ENCODE measurements around the gene KLHL25. TPM values are rescaled to one million over a fixed set of nuclear protein-coding genes. Genes with fewer than 3 reads are reported as not detected.

The KLHL25 gene
- total RNA-seq, 1 donor from 2014 or later: 5.2 TPM

DNA sequence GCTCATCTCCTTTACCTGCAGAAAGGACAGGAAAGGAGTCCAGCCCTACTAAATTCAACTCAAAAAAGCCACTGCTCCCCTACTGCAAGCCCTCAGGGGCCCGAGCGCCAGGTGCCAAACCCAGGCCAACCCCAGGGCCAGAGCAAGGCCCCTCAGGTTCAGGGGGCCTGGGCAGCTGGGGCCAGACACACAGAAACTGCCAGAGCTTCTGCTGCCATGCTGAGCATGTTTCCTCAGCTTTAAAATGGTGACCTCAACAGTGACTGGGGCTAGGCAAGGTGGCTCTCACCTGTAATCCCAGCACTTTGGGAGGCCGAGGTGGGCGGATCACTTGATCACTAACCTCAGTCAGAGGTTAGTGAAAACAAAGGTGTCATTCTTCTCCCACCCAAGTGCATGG is 38.8 kb downstream of the KLHL25 start:
- Histone ChIP-seq H3K4me1 (ENCODE audit: control insufficient read depth in 3 of 3, insufficient read depth in 3 of 3, low read length in 3 of 3) (peaks cover 28 to 38% (median 32%) of the 10 kb centered on the region in 3 donors), H3K27me3 (ENCODE audit: control insufficient read depth in 3 of 3, insufficient read depth in 3 of 3, low read length in 3 of 3) (no peaks in the 10 kb centered on the region), H3K27ac (ENCODE audit: low read depth, low read length) (no peak overlapping the region), H3K4me3 (ENCODE audit: low read length in 3 of 3) (no peak overlapping the region), H3K36me3 (ENCODE audit: control insufficient read depth in 3 of 3, insufficient read depth in 3 of 3, low read length in 3 of 3) (peaks cover 9 to 14% (median 13%) of the 10 kb centered on the region in 3 donors), H3K9ac (ENCODE audit: low read depth in 1 of 3, low read length in 3 of 3) (peak overlapping the region in 1 of 3 donors; percentile 16), H3K9me3 (ENCODE audit: control insufficient read depth in 3 of 3, low read length in 3 of 3) (no peaks in the 10 kb centered on the region)

GRCh38 chr15:85755471-85755870 is 39.3 kb downstream of the KLHL25 start:
- Histone ChIP-seq H3K9me3 (ENCODE audit: control insufficient read depth in 3 of 3, low read length in 3 of 3) (no peaks in the 10 kb centered on the region), H3K4me1 (ENCODE audit: control insufficient read depth in 3 of 3, insufficient read depth in 3 of 3, low read length in 3 of 3) (peaks cover 32 to 43% (median 36%) of the 10 kb centered on the region in 3 donors), H3K27me3 (ENCODE audit: control insufficient read depth in 3 of 3, insufficient read depth in 3 of 3, low read length in 3 of 3) (no peaks in the 10 kb centered on the region), H3K27ac (ENCODE audit: low read depth, low read length) (no peak overlapping the region), H3K4me3 (ENCODE audit: low read length in 3 of 3) (no peak overlapping the region), H3K9ac (ENCODE audit: low read depth in 1 of 3, low read length in 3 of 3) (peak overlapping the region in 1 of 3 donors; percentile 16), H3K36me3 (ENCODE audit: control insufficient read depth in 3 of 3, insufficient read depth in 3 of 3, low read length in 3 of 3) (peaks cover 9 to 13% (median 12%) of the 10 kb centered on the region in 3 donors)

DNA sequence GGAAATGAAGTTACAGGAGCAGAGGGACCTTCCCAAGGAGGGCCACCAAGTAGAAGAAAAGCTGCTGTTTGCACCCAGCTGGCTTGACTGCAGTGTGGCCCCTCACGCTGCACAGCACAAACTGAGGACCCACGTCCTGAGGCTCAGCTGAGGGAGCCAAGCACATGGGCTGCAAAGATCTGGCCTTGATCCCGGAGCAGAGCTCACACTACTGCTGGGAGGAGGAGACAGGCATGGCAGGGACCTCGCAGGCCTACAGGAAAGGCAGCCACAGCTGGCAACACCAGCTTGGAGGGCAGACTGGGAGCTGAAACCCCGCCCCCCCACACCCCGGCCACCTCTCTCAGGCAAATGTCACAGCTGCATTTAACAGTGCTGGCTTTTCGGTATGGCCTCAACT is 39.7 kb downstream of the KLHL25 start:
- no peak overlapping the region for H3K27ac ChIP-seq (ENCODE audit: low read depth, low read length)
- H3K9me3 ChIP-seq (ENCODE audit: control insufficient read depth in 3 of 3, low read length in 3 of 3): no peaks in the 10 kb centered on the region
- H3K4me1 ChIP-seq (ENCODE audit: control insufficient read depth in 3 of 3, insufficient read depth in 3 of 3, low read length in 3 of 3): peaks cover 37 to 48% (median 40%) of the 10 kb centered on the region in 3 donors
- H3K27me3 ChIP-seq (ENCODE audit: control insufficient read depth in 3 of 3, insufficient read depth in 3 of 3, low read length in 3 of 3): no peaks in the 10 kb centered on the region
- H3K36me3 ChIP-seq (ENCODE audit: control insufficient read depth in 3 of 3, insufficient read depth in 3 of 3, low read length in 3 of 3): peaks cover 9 to 13% (median 9%) of the 10 kb centered on the region in 3 donors
- H3K9ac ChIP-seq (ENCODE audit: low read depth in 1 of 3, low read length in 3 of 3): no peak overlapping the region
- no peak overlapping the region for H3K4me3 ChIP-seq (ENCODE audit: low read length in 3 of 3)

DNA sequence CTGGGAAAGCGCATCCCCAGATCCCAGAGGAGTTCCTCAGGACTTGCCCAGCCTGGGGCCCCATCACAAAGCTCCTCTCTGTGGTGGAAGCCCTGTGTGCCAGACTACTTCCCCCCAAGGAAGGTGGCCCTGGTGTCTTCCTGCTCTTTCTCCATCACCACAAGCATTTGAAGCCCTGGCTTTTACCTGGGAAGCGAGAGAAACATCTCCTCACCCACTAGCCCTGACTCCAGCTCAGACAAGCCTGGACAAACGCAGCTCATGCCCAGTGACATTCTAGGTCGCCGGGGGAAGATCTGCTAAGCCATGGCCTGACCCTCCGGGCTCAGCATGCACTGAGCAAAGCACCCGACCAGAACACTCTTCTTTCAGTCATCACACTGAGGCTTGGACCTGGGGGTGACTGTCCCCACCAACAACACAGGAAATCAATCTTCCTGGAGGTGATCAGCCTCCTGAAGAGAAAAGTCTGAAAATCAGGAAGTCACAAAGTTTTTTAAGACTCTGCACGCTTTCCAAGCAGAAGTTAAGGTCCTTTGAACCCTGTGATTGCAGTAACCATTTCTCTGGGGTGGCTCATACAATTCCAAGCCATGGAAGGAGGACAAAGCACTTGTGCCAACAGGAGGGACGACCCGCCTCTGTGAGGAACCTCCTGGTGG is 40.8 kb downstream of the KLHL25 start:
- Histone ChIP-seq H3K9me3 (ENCODE audit: control insufficient read depth in 3 of 3, low read length in 3 of 3) (no peaks in the 10 kb centered on the region), H3K4me1 (ENCODE audit: control insufficient read depth in 3 of 3, insufficient read depth in 3 of 3, low read length in 3 of 3) (peaks cover 46 to 52% (median 49%) of the 10 kb centered on the region in 3 donors), H3K27ac (ENCODE audit: low read depth, low read length) (no peak overlapping the region), H3K27me3 (ENCODE audit: control insufficient read depth in 3 of 3, insufficient read depth in 3 of 3, low read length in 3 of 3) (no peaks in the 10 kb centered on the region), H3K4me3 (ENCODE audit: low read length in 3 of 3) (no peak overlapping the region), H3K36me3 (ENCODE audit: control insufficient read depth in 3 of 3, insufficient read depth in 3 of 3, low read length in 3 of 3) (peaks cover 5 to 9% (median 9%) of the 10 kb centered on the region in 3 donors), H3K9ac (ENCODE audit: low read depth in 1 of 3, low read length in 3 of 3) (no peak overlapping the region)

DNA sequence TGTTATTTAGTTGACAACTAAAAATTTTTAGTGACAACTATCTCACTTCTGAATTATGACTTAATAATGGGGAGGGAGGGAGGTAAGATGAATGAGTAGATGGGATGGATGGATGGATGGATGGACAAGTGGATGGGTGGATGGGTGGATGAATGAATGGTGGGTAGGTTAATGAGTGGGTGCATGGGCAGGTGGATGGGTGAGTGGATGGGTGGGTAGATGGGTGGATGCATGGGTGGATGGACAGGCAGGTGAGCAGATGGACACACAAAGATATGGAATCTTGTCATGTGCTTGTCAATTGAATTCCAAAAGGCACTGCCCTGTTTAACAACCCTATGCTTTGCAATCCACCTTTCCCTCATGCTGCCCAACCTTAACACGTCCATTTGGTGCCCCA is 41.5 kb downstream of the KLHL25 start:
- Histone ChIP-seq H3K27ac (ENCODE audit: low read depth, low read length) (no peak overlapping the region), H3K4me3 (ENCODE audit: low read length in 3 of 3) (no peak overlapping the region), H3K9me3 (ENCODE audit: control insufficient read depth in 3 of 3, low read length in 3 of 3) (no peaks in the 10 kb centered on the region), H3K36me3 (ENCODE audit: control insufficient read depth in 3 of 3, insufficient read depth in 3 of 3, low read length in 3 of 3) (peaks cover 6 to 13% (median 10%) of the 10 kb centered on the region in 3 donors), H3K9ac (ENCODE audit: low read depth in 1 of 3, low read length in 3 of 3) (no peak overlapping the region), H3K4me1 (ENCODE audit: control insufficient read depth in 3 of 3, insufficient read depth in 3 of 3, low read length in 3 of 3) (peaks cover 51 to 59% (median 55%) of the 10 kb centered on the region in 3 donors), H3K27me3 (ENCODE audit: control insufficient read depth in 3 of 3, insufficient read depth in 3 of 3, low read length in 3 of 3) (no peaks in the 10 kb centered on the region)

DNA sequence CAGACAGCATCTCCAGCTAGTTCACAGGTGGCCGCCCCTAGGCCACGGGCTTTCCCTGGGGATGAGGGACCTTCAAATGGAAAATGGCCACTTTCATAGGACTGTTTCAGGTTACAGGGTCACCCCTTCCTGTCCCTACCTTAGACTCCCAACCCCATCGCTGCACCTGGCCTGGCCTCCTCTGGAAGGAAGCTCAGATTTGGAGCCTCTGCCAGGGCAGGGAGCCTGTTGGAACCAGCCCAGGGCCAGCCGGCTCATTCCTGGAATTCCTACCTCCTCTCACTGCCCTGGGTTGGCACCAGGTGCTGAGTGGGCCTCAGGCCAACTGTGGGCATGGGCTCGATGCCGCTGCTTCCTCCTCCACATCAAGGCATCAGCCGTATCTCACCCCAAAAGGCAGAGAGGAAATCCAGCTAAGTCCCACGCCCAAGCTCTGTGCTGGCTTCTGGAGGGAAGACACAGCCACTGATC is 42.2 kb downstream of the KLHL25 start:
- Histone ChIP-seq H3K9ac (ENCODE audit: low read depth in 1 of 3, low read length in 3 of 3) (no peak overlapping the region), H3K9me3 (ENCODE audit: control insufficient read depth in 3 of 3, low read length in 3 of 3) (no peaks in the 10 kb centered on the region), H3K27ac (ENCODE audit: low read depth, low read length) (no peak overlapping the region), H3K4me3 (ENCODE audit: low read length in 3 of 3) (no peak overlapping the region), H3K4me1 (ENCODE audit: control insufficient read depth in 3 of 3, insufficient read depth in 3 of 3, low read length in 3 of 3) (peaks cover 53 to 58% (median 57%) of the 10 kb centered on the region in 3 donors), H3K36me3 (ENCODE audit: control insufficient read depth in 3 of 3, insufficient read depth in 3 of 3, low read length in 3 of 3) (peaks cover 11 to 14% (median 11%) of the 10 kb centered on the region in 3 donors), H3K27me3 (ENCODE audit: control insufficient read depth in 3 of 3, insufficient read depth in 3 of 3, low read length in 3 of 3) (no peaks in the 10 kb centered on the region)

DNA sequence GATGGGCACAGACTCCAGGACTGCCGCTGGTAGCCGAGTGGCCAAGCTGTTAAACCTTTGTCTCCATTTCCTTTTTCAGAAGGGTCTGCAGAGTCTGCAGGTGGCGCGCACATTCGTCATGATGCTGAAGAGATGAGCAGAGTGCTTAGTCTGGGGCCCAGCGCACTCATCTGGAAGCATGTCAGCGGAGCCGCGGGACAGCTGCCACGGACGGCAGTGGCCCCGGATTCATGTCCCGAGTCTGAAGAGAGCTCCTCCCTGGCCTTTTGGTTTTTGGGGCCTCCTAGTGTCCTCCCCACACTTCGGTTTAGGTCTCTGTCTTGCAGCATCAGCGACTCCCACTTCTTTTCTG is 42.6 kb downstream of the KLHL25 start:
- Histone ChIP-seq H3K9ac (ENCODE audit: low read depth in 1 of 3, low read length in 3 of 3) (no peak overlapping the region), H3K27me3 (ENCODE audit: control insufficient read depth in 3 of 3, insufficient read depth in 3 of 3, low read length in 3 of 3) (no peaks in the 10 kb centered on the region), H3K36me3 (ENCODE audit: control insufficient read depth in 3 of 3, insufficient read depth in 3 of 3, low read length in 3 of 3) (peaks cover 14 to 18% (median 15%) of the 10 kb centered on the region in 3 donors), H3K27ac (ENCODE audit: low read depth, low read length) (peak overlapping the region; percentile 85), H3K9me3 (ENCODE audit: control insufficient read depth in 3 of 3, low read length in 3 of 3) (no peaks in the 10 kb centered on the region), H3K4me1 (ENCODE audit: control insufficient read depth in 3 of 3, insufficient read depth in 3 of 3, low read length in 3 of 3) (peaks cover 53 to 58% (median 57%) of the 10 kb centered on the region in 3 donors), H3K4me3 (ENCODE audit: low read length in 3 of 3) (no peak overlapping the region)

DNA sequence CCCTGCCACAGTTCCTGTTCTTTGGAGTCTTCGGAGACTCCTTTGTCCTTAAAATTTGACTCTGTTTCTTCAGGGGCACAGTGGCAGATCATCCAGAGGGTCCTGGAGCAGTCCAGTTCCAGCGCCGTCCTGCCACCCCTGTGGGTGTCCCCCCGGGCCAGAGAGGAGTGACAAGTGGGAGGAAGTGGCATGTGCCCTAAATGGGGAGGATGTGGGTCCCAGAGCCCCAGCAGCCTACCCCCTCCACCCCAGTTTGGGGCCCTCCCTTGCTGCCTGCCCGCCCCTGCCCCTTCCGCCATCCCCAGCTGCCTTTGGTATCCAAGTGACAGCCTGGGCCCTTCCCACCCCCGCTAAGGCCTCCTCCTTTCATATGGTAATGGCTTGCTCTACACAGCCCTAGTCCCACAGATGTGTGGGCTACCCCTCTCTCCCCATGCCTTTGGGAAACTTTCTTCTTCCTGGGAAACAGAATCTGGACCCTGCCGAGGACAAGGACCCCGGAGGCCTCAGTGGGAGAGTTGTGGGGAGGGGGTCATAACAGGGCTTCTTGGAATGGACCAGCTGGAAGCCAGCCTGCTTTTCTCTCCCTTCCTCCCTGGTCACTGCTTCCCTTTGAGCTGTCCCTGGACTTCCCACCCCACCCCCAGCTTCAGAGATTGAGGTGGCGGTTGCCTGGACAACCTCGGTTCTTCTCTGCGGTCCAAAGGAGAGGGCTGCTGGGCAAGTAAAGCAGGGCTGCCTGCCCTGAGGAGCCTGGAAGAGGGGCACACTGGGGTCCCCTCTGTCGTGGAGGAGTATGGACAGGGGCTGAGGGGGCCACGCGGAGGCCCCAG is 43.2 kb downstream of the KLHL25 start:
- H3K9me3 ChIP-seq (ENCODE audit: control insufficient read depth in 3 of 3, low read length in 3 of 3): no peaks in the 10 kb centered on the region
- peak overlapping the region; percentile 85 for H3K27ac ChIP-seq (ENCODE audit: low read depth, low read length)
- no peaks in the 10 kb centered on the region for H3K27me3 ChIP-seq (ENCODE audit: control insufficient read depth in 3 of 3, insufficient read depth in 3 of 3, low read length in 3 of 3)
- H3K4me3 ChIP-seq (ENCODE audit: low read length in 3 of 3): no peak overlapping the region
- H3K36me3 ChIP-seq (ENCODE audit: control insufficient read depth in 3 of 3, insufficient read depth in 3 of 3, low read length in 3 of 3): peaks cover 18 to 24% (median 20%) of the 10 kb centered on the region in 3 donors
- peaks cover 53 to 58% (median 58%) of the 10 kb centered on the region in 3 donors for H3K4me1 ChIP-seq (ENCODE audit: control insufficient read depth in 3 of 3, insufficient read depth in 3 of 3, low read length in 3 of 3)
- H3K9ac ChIP-seq (ENCODE audit: low read depth in 1 of 3, low read length in 3 of 3): peak overlapping the region in 1 of 3 donors; percentile 3

DNA sequence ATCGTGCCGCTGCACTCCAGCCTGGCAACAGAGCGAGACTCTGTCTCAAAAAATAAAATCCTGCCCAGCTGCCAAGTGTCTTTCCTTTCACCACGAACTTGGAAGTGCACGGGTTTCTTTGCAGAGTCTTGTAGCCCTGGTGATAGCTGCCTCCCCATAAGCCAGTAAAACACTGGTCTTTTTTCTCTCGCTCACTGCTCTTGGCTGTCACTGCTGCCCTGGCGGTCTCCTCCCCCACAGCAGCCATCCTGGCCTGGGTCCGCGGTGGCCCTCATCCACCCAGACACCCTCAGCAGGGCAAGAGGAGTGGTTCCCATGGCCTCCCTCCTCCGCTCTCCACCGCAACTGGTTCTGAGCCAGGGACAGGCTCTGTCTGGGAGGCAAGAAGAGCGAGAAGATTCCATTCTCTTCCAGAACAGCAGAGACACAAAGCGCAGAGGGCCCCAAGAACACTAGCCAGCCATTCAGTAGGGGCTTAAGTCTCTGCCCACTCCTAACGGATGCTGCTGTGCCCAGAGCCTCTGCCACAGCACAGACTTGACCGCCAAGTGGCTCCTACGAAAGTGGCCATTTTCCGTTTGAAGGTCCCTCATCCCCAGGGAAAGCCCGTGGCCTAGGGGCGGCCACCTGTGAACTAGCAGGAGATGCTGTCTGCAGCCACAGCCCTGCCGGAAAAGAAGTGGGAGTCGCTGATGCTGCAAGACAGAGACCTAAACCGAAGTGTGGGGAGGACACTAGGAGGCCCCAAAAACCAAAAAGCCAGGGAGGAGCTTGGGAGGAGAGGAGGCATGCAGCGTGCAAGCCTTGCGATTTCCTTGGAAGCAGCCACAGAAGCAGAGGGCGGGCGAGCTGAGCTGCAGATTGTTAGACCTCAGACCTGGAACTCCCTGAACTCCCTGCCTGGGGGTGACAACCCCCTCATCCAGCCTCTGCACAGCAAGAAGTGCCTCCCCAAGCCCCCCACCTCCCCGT is 44.1 kb downstream of the KLHL25 start:
- H3K36me3 ChIP-seq (ENCODE audit: control insufficient read depth in 3 of 3, insufficient read depth in 3 of 3, low read length in 3 of 3): peaks cover 20 to 33% (median 28%) of the 10 kb centered on the region in 3 donors
- peak overlapping the region; percentile 2 to 59 (median 49) for H3K4me3 ChIP-seq (ENCODE audit: low read length in 3 of 3)
- peaks cover 53 to 59% (median 54%) of the 10 kb centered on the region in 3 donors for H3K4me1 ChIP-seq (ENCODE audit: control insufficient read depth in 3 of 3, insufficient read depth in 3 of 3, low read length in 3 of 3)
- H3K9me3 ChIP-seq (ENCODE audit: control insufficient read depth in 3 of 3, low read length in 3 of 3): no peaks in the 10 kb centered on the region
- H3K27me3 ChIP-seq (ENCODE audit: control insufficient read depth in 3 of 3, insufficient read depth in 3 of 3, low read length in 3 of 3): no peaks in the 10 kb centered on the region
- peak overlapping the region in 2 of 3 donors; percentile 11 to 60 for H3K9ac ChIP-seq (ENCODE audit: low read depth in 1 of 3, low read length in 3 of 3)
- peak overlapping the region; percentile 85 for H3K27ac ChIP-seq (ENCODE audit: low read depth, low read length)

All from skeletal muscle tissue (tissue), 4 donors.